K562 (cell line): ENCODE data around the gene PPP2R2D. TPM values are rescaled to one million over a fixed set of nuclear protein-coding genes. Genes with fewer than 3 reads are reported as not detected.

Source experiments
- CCNT2 ChIP-seq: IDR thresholded peaks from 2 replicates; pipeline ENCODE4 v1.6.1; 2011; ENCODE audit warnings: borderline replicate concordance, low read depth, mild to moderate bottlenecking, moderate library complexity, mixed read lengths, low read length; ENCODE audit not compliant: insufficient read length; ENCODE audit errors: extremely low read depth
- DPF2 ChIP-seq: fragments of 450-650 bp; IDR thresholded peaks from 2 replicates; pipeline ENCODE4 v1.6.1; 2016
- FOXA3 ChIP-seq, 2 experiments: fragments of 450-650 bp in 1 of 2; sonication (generic) in 1 of 2; formaldehyde crosslinking; IDR thresholded peaks in 1 of 2; conservative IDR thresholded peaks in 1 of 2; 2 replicates each; pipeline versions ENCODE4 v1.4.0 to v1.8.0; 2020 to 2022; ENCODE audit warnings: mild to moderate bottlenecking in 2 of 2, missing genetic modification reagents in 1 of 2
- MBD2 ChIP-seq: sonication (generic); IDR thresholded peaks from 2 replicates; pipeline ENCODE4 v1.6.1; 2016; ENCODE audit warnings: low read depth, borderline replicate concordance
- POLR2A ChIP-seq: fragments of 450-650 bp; conservative IDR thresholded peaks from 2 replicates; pipeline ENCODE4 v1.6.1; 2016
- PRMT5 ChIP-seq: sonication (generic); formaldehyde crosslinking; IDR thresholded peaks from 2 replicates; pipeline ENCODE4 v1.5.0; 2020; ENCODE audit warnings: missing genetic modification reagents
- SP1 ChIP-seq: sonication (generic); formaldehyde crosslinking; IDR thresholded peaks from 2 replicates; pipeline ENCODE4 v1.8.1; 2022; ENCODE audit warnings: mild to moderate bottlenecking, missing genetic modification reagents
- XRCC5 ChIP-seq: fragments of 200-400 bp; formaldehyde crosslinking; IDR thresholded peaks from 2 replicates; pipeline ENCODE4 v1.6.1; 2017; ENCODE audit warnings: low read depth, mild to moderate bottlenecking, low read length
- ZNF165 ChIP-seq: fragments of 250-450 bp; sonication (Bioruptor Pico); IDR thresholded peaks from 2 replicates; pipeline ENCODE4 v1.4.0; 2020; ENCODE audit warnings: borderline replicate concordance
- ZNF384 ChIP-seq: IDR thresholded peaks from 2 replicates; pipeline ENCODE4 v1.6.1; 2012; ENCODE audit warnings: low read depth, low read length, improper control_type of control experiment
- polyA plus RNA-seq, 8 experiments: library from polyadenylated mRNA; depleted of rRNA in 4 of 8; stranded (reverse) in 5 of 8; unstranded in 3 of 8; fragments of >200 nt; fragmentation: Nextera tagmentation in 2 of 8; fragmentation: Illumina TruSeq in 1 of 8; extraction: Ambion mirVana in 2 of 8; extraction: Trizol in 1 of 8; gene quantifications; 2 replicates each; pipeline versions ENCODE4 v1.2.1 to v1.2.3, GENCODE V29; 2011 to 2014; ENCODE audit warnings: inconsistent platforms in 1 of 8, missing spikeins in 1 of 8
- total RNA-seq, 7 experiments: library from RNA; depleted of rRNA in 6 of 7; stranded (reverse); fragments of >200 nt in 6 of 7; fragmentation: Illumina TruSeq in 2 of 7; extraction: Trizol in 2 of 7; gene quantifications; 2 replicates each; pipeline versions ENCODE4 v1.2.1 to v1.2.3, GENCODE V29; 2011 to 2021; ENCODE audit warnings: low replicate concordance in 1 of 7
- TF ChIP-seq, protein P1 (sequence below): fragments of 450-650 bp; IDR thresholded peaks from 2 replicates; pipeline ENCODE4 v1.6.1; 2016; ENCODE audit warnings: mild to moderate bottlenecking, moderate library complexity
- TF ChIP-seq, protein P2 (sequence below): fragments of 250-450 bp; sonication (Bioruptor Pico); IDR thresholded peaks from 2 replicates; pipeline ENCODE4 v1.5.0; 2020; ENCODE audit warnings: mild to moderate bottlenecking, borderline replicate concordance
- TF ChIP-seq, protein P3 (sequence below): fragments of 250-450 bp; sonication (Bioruptor Pico); IDR thresholded peaks from 2 replicates; pipeline ENCODE4 v1.4.0; 2020

Gene PPP2R2D
- total and polyA plus RNA-seq, 9 of the 15 experiments (the other 6 are each of a cell fraction or from before 2014, with no cell fraction given): 1.9 to 37.0 (median 26.8) TPM

DNA sequence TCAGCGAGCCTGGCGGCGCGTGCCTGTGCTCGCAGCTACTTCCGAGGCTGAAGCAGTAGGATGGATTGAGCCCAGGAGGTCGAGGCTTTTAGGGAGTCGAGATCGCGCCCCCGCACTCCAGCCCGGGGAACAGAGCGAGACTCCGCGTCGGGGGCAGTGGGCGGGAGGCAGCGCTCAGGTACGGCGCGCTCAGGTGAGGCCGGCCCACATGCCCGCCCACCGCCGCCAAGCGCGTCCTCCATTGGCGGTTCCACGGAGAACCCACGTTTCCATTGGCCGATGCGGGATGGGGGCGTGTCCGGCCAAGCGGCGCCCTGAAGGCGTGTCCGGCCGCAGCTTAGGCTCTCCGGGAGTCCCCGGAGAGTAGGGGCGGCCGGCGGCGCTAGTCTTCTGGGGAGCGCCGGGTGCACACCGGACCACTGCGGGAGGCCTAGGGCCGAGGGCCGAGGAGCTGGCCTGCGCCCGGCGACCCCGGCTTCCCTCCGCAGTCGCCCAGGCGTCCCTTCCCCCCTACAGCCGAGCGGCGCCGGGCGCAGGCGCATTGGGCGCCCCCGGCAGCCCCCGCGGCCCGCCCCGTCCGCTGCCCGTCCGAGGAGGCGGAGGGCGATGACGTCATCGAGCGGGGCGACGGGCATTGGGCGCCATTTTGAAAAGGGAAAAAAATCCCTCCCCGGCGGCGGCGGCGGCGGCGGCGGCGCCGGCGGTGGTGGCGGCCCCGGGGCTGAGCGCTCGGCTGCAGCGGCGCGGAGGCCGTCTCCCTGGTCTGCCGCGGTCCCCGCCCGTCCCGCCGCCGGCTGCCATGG is at the start of gene PPP2R2D (continued):
- TF ChIP-seq CCNT2 (peak; percentile 39), DPF2 (no peak), ZNF384 (peak; percentile 62; the same call in 1 of the 2 replicates), SP1 (CRISPR knock-in tag) (peak; percentile 84), MBD2 (peak; percentile 63), FOXA3 (CRISPR knock-in tag; conservative IDR thresholded peaks at IDR 0.05 in 1 of 2, IDR thresholded peaks at IDR 0.05 in 1 of 2) (no peak), PRMT5 (CRISPR knock-in tag) (no peak), ZNF165 (CRISPR knock-in tag) (no peak), XRCC5 (0 out of 2 replicates have a peak, but pooled peaks have one; percentile 65), POLR2A (peak; percentile 76)
- TF ChIP-seq, protein P1, sequence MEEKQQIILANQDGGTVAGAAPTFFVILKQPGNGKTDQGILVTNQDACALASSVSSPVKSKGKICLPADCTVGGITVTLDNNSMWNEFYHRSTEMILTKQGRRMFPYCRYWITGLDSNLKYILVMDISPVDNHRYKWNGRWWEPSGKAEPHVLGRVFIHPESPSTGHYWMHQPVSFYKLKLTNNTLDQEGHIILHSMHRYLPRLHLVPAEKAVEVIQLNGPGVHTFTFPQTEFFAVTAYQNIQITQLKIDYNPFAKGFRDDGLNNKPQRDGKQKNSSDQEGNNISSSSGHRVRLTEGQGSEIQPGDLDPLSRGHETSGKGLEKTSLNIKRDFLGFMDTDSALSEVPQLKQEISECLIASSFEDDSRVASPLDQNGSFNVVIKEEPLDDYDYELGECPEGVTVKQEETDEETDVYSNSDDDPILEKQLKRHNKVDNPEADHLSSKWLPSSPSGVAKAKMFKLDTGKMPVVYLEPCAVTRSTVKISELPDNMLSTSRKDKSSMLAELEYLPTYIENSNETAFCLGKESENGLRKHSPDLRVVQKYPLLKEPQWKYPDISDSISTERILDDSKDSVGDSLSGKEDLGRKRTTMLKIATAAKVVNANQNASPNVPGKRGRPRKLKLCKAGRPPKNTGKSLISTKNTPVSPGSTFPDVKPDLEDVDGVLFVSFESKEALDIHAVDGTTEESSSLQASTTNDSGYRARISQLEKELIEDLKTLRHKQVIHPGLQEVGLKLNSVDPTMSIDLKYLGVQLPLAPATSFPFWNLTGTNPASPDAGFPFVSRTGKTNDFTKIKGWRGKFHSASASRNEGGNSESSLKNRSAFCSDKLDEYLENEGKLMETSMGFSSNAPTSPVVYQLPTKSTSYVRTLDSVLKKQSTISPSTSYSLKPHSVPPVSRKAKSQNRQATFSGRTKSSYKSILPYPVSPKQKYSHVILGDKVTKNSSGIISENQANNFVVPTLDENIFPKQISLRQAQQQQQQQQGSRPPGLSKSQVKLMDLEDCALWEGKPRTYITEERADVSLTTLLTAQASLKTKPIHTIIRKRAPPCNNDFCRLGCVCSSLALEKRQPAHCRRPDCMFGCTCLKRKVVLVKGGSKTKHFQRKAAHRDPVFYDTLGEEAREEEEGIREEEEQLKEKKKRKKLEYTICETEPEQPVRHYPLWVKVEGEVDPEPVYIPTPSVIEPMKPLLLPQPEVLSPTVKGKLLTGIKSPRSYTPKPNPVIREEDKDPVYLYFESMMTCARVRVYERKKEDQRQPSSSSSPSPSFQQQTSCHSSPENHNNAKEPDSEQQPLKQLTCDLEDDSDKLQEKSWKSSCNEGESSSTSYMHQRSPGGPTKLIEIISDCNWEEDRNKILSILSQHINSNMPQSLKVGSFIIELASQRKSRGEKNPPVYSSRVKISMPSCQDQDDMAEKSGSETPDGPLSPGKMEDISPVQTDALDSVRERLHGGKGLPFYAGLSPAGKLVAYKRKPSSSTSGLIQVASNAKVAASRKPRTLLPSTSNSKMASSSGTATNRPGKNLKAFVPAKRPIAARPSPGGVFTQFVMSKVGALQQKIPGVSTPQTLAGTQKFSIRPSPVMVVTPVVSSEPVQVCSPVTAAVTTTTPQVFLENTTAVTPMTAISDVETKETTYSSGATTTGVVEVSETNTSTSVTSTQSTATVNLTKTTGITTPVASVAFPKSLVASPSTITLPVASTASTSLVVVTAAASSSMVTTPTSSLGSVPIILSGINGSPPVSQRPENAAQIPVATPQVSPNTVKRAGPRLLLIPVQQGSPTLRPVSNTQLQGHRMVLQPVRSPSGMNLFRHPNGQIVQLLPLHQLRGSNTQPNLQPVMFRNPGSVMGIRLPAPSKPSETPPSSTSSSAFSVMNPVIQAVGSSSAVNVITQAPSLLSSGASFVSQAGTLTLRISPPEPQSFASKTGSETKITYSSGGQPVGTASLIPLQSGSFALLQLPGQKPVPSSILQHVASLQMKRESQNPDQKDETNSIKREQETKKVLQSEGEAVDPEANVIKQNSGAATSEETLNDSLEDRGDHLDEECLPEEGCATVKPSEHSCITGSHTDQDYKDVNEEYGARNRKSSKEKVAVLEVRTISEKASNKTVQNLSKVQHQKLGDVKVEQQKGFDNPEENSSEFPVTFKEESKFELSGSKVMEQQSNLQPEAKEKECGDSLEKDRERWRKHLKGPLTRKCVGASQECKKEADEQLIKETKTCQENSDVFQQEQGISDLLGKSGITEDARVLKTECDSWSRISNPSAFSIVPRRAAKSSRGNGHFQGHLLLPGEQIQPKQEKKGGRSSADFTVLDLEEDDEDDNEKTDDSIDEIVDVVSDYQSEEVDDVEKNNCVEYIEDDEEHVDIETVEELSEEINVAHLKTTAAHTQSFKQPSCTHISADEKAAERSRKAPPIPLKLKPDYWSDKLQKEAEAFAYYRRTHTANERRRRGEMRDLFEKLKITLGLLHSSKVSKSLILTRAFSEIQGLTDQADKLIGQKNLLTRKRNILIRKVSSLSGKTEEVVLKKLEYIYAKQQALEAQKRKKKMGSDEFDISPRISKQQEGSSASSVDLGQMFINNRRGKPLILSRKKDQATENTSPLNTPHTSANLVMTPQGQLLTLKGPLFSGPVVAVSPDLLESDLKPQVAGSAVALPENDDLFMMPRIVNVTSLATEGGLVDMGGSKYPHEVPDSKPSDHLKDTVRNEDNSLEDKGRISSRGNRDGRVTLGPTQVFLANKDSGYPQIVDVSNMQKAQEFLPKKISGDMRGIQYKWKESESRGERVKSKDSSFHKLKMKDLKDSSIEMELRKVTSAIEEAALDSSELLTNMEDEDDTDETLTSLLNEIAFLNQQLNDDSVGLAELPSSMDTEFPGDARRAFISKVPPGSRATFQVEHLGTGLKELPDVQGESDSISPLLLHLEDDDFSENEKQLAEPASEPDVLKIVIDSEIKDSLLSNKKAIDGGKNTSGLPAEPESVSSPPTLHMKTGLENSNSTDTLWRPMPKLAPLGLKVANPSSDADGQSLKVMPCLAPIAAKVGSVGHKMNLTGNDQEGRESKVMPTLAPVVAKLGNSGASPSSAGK: peak; percentile 56
- TF ChIP-seq, protein P2, sequence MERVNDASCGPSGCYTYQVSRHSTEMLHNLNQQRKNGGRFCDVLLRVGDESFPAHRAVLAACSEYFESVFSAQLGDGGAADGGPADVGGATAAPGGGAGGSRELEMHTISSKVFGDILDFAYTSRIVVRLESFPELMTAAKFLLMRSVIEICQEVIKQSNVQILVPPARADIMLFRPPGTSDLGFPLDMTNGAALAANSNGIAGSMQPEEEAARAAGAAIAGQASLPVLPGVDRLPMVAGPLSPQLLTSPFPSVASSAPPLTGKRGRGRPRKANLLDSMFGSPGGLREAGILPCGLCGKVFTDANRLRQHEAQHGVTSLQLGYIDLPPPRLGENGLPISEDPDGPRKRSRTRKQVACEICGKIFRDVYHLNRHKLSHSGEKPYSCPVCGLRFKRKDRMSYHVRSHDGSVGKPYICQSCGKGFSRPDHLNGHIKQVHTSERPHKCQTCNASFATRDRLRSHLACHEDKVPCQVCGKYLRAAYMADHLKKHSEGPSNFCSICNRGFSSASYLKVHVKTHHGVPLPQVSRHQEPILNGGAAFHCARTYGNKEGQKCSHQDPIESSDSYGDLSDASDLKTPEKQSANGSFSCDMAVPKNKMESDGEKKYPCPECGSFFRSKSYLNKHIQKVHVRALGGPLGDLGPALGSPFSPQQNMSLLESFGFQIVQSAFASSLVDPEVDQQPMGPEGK (CRISPR knock-in tag): no peak
- TF ChIP-seq, protein P3, sequence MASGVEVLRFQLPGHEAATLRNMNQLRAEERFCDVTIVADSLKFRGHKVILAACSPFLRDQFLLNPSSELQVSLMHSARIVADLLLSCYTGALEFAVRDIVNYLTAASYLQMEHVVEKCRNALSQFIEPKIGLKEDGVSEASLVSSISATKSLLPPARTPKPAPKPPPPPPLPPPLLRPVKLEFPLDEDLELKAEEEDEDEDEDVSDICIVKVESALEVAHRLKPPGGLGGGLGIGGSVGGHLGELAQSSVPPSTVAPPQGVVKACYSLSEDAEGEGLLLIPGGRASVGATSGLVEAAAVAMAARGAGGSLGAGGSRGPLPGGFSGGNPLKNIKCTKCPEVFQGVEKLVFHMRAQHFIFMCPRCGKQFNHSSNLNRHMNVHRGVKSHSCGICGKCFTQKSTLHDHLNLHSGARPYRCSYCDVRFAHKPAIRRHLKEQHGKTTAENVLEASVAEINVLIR (CRISPR knock-in tag): peak; percentile 79
